ENCODE measurements around the gene SLC43A2. TPM values are rescaled to one million over a fixed set of nuclear protein-coding genes. Genes with fewer than 3 reads are reported as not detected.
"Not testable (repeated sequence)": the region's sequence is repeated elsewhere in the genome, so short reads cannot be mapped to it uniquely, and the experiment has no call there.

SLC43A2 gene
- total and polyA plus RNA-seq, 7 donors, result 2.4 to 16.5 (median 7.2) TPM

DNA sequence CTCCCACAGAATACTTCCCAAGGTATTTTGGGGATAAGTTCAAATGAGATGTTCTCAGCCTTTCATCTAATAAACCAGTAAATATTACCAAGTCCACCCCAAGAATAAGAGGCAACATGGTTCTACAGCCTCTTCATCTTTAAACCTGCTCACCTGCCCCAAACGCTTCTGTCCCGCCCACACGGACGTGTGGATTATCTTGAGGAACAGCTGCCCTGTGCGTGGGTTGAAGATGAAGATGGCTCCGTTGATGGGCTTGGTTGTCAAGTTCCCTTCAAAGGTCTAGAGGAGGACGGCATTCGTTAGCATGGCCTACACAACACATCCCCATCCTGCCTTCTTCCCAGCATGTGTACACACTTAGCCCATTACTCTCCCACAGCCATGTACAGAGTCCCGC, 29.5 kb upstream of the SLC43A2 start:
- 93 to 95% methylated on average over 9 of the region's 9 CpGs for WGBS, 2 donors
- Histone ChIP-seq H3K27me3 (no peaks in the 10 kb centered on the region), H3K4me3 (no peak overlapping the region), H3K4me1 (no peaks in the 10 kb centered on the region), H3K36me3 (peaks cover 81 to 100% (median 97%) of the 10 kb centered on the region in 4 donors), H3K27ac (no peak overlapping the region), H3K9me3 (no peaks in the 10 kb centered on the region)
- no peak for TF ChIP-seq POLR2A (IDR thresholded peaks at IDR 0.05)
- no peak for TF ChIP-seq EP300 (IDR thresholded peaks at IDR 0.05)
- no peak for DNase-seq
- intact Hi-C loops (cut with DNase I), result no loop called here

DNA sequence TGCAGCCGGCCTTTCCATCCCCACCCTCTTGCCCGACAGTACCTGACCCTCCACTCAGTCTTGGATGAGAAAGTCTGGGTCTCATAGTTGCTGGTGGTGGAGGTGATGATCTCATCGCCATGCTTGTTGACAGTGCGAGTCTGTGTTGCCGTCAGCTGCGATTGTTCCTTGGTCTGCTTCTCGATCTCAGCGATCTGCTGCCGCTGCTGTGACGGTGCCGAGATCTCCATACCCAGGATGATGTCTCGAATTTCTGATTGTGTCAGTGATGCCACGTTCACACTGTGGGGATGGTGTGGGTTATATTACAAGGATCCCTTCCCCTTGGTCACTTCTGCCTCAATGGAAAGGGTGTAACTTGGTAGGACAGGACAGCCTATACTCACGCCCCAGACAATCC, 25.1 kb upstream of the SLC43A2 start:
- TF ChIP-seq, protein P1, sequence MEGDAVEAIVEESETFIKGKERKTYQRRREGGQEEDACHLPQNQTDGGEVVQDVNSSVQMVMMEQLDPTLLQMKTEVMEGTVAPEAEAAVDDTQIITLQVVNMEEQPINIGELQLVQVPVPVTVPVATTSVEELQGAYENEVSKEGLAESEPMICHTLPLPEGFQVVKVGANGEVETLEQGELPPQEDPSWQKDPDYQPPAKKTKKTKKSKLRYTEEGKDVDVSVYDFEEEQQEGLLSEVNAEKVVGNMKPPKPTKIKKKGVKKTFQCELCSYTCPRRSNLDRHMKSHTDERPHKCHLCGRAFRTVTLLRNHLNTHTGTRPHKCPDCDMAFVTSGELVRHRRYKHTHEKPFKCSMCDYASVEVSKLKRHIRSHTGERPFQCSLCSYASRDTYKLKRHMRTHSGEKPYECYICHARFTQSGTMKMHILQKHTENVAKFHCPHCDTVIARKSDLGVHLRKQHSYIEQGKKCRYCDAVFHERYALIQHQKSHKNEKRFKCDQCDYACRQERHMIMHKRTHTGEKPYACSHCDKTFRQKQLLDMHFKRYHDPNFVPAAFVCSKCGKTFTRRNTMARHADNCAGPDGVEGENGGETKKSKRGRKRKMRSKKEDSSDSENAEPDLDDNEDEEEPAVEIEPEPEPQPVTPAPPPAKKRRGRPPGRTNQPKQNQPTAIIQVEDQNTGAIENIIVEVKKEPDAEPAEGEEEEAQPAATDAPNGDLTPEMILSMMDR (IDR thresholded peaks at IDR 0.05), result no peak
- no peak for TF ChIP-seq POLR2A (IDR thresholded peaks at IDR 0.05)
- Histone ChIP-seq H3K9me3 (no peaks in the 10 kb centered on the region), H3K4me3 (no peak overlapping the region), H3K27me3 (no peaks in the 10 kb centered on the region), H3K36me3 (peaks cover 76 to 86% (median 83%) of the 10 kb centered on the region in 4 donors), H3K4me1 (peaks cover 0 to 16% (median 12%) of the 10 kb centered on the region in 4 donors), H3K27ac (peak overlapping the region in 1 of 4 donors; percentile 4)
- DNase-seq, result no peak
- intact Hi-C loops (cut with DNase I), result no loop called here
- 95 to 96% methylated on average over 14 of the region's 14 CpGs for WGBS, 2 donors

DNA sequence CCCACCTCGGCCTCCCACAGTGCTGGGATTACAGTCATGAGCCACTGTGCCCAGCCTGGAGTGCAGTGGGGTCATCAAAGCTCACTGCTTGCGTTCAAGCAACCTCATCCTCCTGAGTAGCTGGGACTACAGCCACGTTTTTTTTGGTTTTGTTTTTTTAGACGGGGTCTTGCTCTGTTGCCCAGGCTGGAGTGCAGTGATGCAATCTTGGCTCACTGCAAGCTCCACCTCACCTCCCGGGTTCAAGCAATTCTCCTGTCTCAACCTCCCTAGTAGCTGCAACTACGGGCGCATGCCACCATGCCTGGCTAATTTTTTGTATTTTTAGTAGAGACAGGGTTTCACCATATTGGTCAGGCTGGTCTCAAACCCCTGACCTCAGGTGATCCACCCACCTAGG, 24.2 kb upstream of the SLC43A2 start:
- intact Hi-C loops (cut with DNase I); DNase-seq: not testable (repeated sequence)
- 90 to 92% methylated on average over 7 of the region's 7 CpGs for WGBS, 2 donors

DNA sequence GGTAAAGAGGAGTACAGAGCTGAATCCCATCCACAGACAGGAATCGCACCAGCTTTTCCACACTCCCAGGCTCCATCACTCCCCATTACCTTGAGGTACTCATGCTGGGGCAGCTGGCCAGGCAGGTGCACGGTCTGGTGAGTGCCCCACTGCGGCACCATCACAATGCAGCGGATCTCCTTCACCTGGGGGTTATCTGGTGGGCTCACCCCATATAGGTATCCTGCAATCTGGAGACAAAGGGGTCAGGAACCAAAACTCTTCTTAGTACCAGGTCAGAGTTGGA, 22.9 kb upstream of the SLC43A2 start:
- WGBS, 2 donors, result 78 to 94% methylated on average over 4 of the region's 4 CpGs
- Histone ChIP-seq H3K27ac (peak overlapping the region in 2 of 4 donors; percentile 100), H3K4me1 (peaks cover 0 to 38% (median 33%) of the 10 kb centered on the region in 4 donors), H3K27me3 (no peaks in the 10 kb centered on the region), H3K4me3 (no peak overlapping the region), H3K36me3 (peaks cover 60 to 64% (median 62%) of the 10 kb centered on the region in 4 donors), H3K9me3 (no peaks in the 10 kb centered on the region)
- intact Hi-C loops (cut with DNase I), result no loop called here
- no peak for DNase-seq
- no peak for TF ChIP-seq EP300 (IDR thresholded peaks at IDR 0.05)
- TF ChIP-seq, protein P1 (IDR thresholded peaks at IDR 0.05), result no peak
- no peak for TF ChIP-seq POLR2AphosphoS5 (IDR thresholded peaks at IDR 0.05)
- no peak for TF ChIP-seq POLR2A (IDR thresholded peaks at IDR 0.05)

More for the DNA sequence above, 24.2 kb upstream of the SLC43A2 start:
- Histone ChIP-seq H3K4me1 (peaks cover 0 to 25% (median 21%) of the 10 kb centered on the region in 4 donors), H3K36me3 (peaks cover 66 to 77% (median 74%) of the 10 kb centered on the region in 4 donors), H3K27ac (peak overlapping the region in 1 of 4 donors; percentile 5)
- not testable (repeated sequence) for H3K4me3 ChIP-seq, H3K9me3 ChIP-seq, H3K27me3 ChIP-seq

DNA sequence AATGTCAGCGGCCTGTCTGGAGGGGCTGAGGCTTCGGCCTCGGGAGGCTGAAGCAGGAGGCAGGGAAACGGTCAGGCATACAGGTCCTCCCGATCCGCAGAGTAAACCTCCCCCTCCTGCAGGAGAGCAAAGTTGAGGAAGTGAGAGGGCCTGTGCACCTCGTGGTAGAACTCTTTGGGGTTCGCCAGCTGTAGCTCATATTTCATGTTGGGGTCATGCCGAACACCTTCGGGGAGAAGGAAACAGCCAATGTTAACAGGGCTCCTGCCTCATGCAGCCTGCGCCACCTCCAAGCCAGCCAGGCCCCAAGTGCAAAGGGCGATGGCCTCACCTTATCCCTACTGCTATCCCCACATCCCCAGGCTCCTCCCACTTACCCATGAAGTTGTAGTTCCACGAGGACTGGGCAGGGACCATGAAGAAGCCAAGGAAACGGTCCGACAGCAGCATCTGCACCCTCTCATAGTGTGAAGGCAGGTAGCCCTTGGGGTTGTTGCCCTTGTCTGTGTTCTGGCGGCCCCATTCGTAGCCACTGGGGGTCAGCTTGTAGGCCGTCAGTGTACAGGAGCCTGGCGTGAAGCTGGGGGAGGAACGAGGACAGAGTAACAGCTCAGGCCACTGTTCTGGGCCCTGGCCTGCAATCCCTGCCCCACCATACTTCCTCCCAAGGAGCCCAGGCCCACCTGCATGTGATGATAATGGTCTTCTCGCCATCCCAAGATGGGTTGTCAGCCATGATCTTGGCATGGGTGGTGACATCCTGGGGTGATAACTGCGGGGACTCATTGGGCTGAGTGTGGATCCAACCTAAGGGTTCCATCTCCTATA, 22.3 kb upstream of the SLC43A2 start:
- peaks cover 55 to 58% (median 57%) of the 10 kb centered on the region in 4 donors for H3K36me3 ChIP-seq
- no peaks in the 10 kb centered on the region for H3K9me3 ChIP-seq
- intact Hi-C loops (cut with DNase I), result no loop called here
- peaks cover 0 to 42% (median 37%) of the 10 kb centered on the region in 4 donors for H3K4me1 ChIP-seq
- peak overlapping the region; percentile 100 for H3K27ac ChIP-seq
- WGBS, 2 donors, result 49 to 74% methylated on average over 22 of the region's 22 CpGs
- H3K27me3 ChIP-seq, result no peaks in the 10 kb centered on the region
- no peak overlapping the region for H3K4me3 ChIP-seq
- TF ChIP-seq POLR2A (IDR thresholded peaks at IDR 0.05) (no peak), POLR2AphosphoS5 (IDR thresholded peaks at IDR 0.05) (no peak), EP300 (IDR thresholded peaks at IDR 0.05) (no peak)
- TF ChIP-seq, protein P1 (IDR thresholded peaks at IDR 0.05), result no peak
- no peak for DNase-seq

Measured in sigmoid colon (tissue), 7 donors.